HFFc6 (cell line): ENCODE data around the gene CSTA. TPM values are rescaled to one million over a fixed set of nuclear protein-coding genes. Genes with fewer than 3 reads are reported as not detected.

ENCODE experiments used
- DNase-seq: peaks from one replicate; pipeline ENCODE4 v3.0.0-alpha.2; 2018
- H3K27ac Mint-ChIP-seq: 2 replicates; pipeline ENCODE4 v1.8.0; 2020; ENCODE audit warnings: mild to moderate bottlenecking, mixed read lengths
- H3K27me3 Mint-ChIP-seq: 2 replicates; pipeline ENCODE4 v1.8.0; 2021; ENCODE audit warnings: mild to moderate bottlenecking, moderate library complexity, mixed read lengths; ENCODE audit not compliant: insufficient read depth
- H3K36me3 Mint-ChIP-seq: 2 replicates; pipeline ENCODE4 v1.8.0; 2021; ENCODE audit warnings: low read depth, mixed read lengths
- H3K4me1 Mint-ChIP-seq: 2 replicates; pipeline ENCODE4 v1.8.0; 2020; ENCODE audit warnings: low read depth, mixed read lengths
- H3K4me3 Mint-ChIP-seq: 2 replicates; pipeline ENCODE4 v1.8.0; 2020; ENCODE audit warnings: mild to moderate bottlenecking, moderate library complexity, mixed read lengths
- H3K9me3 Mint-ChIP-seq: 2 replicates; pipeline ENCODE4 v1.8.0; 2020; ENCODE audit warnings: mild to moderate bottlenecking, mixed read lengths
- CTCF ChIP-seq: fragments of 200-600 bp; sonication (generic); IDR thresholded peaks from 2 replicates; pipeline ENCODE4 v1.5.0; 2021; ENCODE audit warnings: antibody characterized with exemption, mild to moderate bottlenecking
- total RNA-seq, 6 experiments: library from RNA; stranded (reverse); fragmentation: NEBNext Ultra II Directional; extraction: Animal tissue kit (Norgen Biotek cat#: 25700); gene quantifications; 2 replicates in 1 of 6; 3 replicates in 5 of 6; pipeline ENCODE4 v1.2.3, GENCODE V29; 2021

Gene CSTA
- total RNA-seq, 6 experiments from 2014 or later = 0.29 to 0.88 (median 0.49) TPM

GRCh38 chr3:122318620-122319019 lies 6.4 kb upstream of the CSTA start:
- Mint-ChIP-seq H3K4me1 (no peaks in the 10 kb centered on the region), H3K4me3 (no peak overlapping the region), H3K27me3 (peaks cover 5% of the 10 kb centered on the region), H3K36me3 (no peaks in the 10 kb centered on the region), H3K27ac (no peak overlapping the region), H3K9me3 (no peaks in the 10 kb centered on the region)
- TF ChIP-seq CTCF = no peak
- DNase-seq = no peak

GRCh38 chr3:122322095-122323075 lies 2.7 kb upstream of the CSTA start:
- Mint-ChIP-seq H3K4me3 (no peak overlapping the region), H3K36me3 (no peaks in the 10 kb centered on the region), H3K27ac (no peak overlapping the region), H3K4me1 (peaks cover 5% of the 10 kb centered on the region; the same call in 1 of the 2 replicates), H3K9me3 (no peaks in the 10 kb centered on the region), H3K27me3 (no peaks in the 10 kb centered on the region; the same call in none of the 2 replicates)
- TF ChIP-seq CTCF = no peak
- no peak for DNase-seq

GRCh38 chr3:122325769-122326168 lies 721 bp downstream of the CSTA start:
- Mint-ChIP-seq H3K4me1 (peaks cover 5% of the 10 kb centered on the region; the same call in 1 of the 2 replicates), H3K4me3 (no peak overlapping the region), H3K36me3 (no peaks in the 10 kb centered on the region), H3K9me3 (no peaks in the 10 kb centered on the region), H3K27me3 (no peaks in the 10 kb centered on the region; the same call in none of the 2 replicates), H3K27ac (no peak overlapping the region)
- no peak for DNase-seq
- no peak for TF ChIP-seq CTCF

GRCh38 chr3:122331886-122332285 lies 6.8 kb downstream of the CSTA start:
- Mint-ChIP-seq H3K27ac (no peak overlapping the region), H3K36me3 (no peaks in the 10 kb centered on the region), H3K4me1 (no peaks in the 10 kb centered on the region), H3K27me3 (peaks cover 19% of the 10 kb centered on the region), H3K4me3 (no peak overlapping the region), H3K9me3 (no peaks in the 10 kb centered on the region)
- TF ChIP-seq CTCF = no peak
- DNase-seq = no peak

GRCh38 chr3:122332551-122332950 lies 7.5 kb downstream of the CSTA start:
- DNase-seq = no peak
- H3K4me3 Mint-ChIP-seq = no peak overlapping the region
- no peaks in the 10 kb centered on the region for H3K36me3 Mint-ChIP-seq

More at GRCh38 chr3:122332551-122332950, 7.5 kb downstream of the CSTA start:
- Mint-ChIP-seq H3K27ac (no peak overlapping the region), H3K27me3 (peaks cover 19% of the 10 kb centered on the region), H3K4me1 (no peaks in the 10 kb centered on the region), H3K9me3 (no peaks in the 10 kb centered on the region)
- no peak for TF ChIP-seq CTCF
